ENCODE measurements around the gene SOX30.

The SOX30 gene

GRCh38 chr5:157659868-157660660, 7.8 kb upstream of the SOX30 start:
- DNase-seq (ENCODE audit: low read depth in 2 of 2), result no peak

GRCh38 chr5:157658893-157659292, 6.7 kb upstream of the SOX30 start:
- no peak for DNase-seq (ENCODE audit: low read depth in 2 of 2)

- no peak for DNase-seq (ENCODE audit: low read depth in 2 of 2)
These were observed 5.3 kb upstream of the SOX30 start for GRCh38 chr5:157657516-157657915.

GRCh38 chr5:157651623-157652376, 438 bp downstream of the SOX30 start:
- DNase-seq (ENCODE audit: low read depth in 2 of 2), result peak; percentile 68 to 78

GRCh38 chr5:157650991-157651611, 1.1 kb downstream of the SOX30 start:
- no peak for DNase-seq (ENCODE audit: low read depth in 2 of 2)

- no peak for DNase-seq (ENCODE audit: low read depth in 2 of 2)
These were observed 3.1 kb downstream of the SOX30 start for GRCh38 chr5:157649101-157649500.

- DNase-seq (ENCODE audit: low read depth in 2 of 2), result no peak
These were observed 3.8 kb downstream of the SOX30 start for GRCh38 chr5:157648275-157648990.

- no peak for DNase-seq (ENCODE audit: low read depth in 2 of 2)
These were observed 11.7 kb downstream of the SOX30 start for GRCh38 chr5:157640406-157641066.

- no peak for DNase-seq (ENCODE audit: low read depth in 2 of 2)
These were observed 21.9 kb downstream of the SOX30 start for GRCh38 chr5:157630341-157630740.

- DNase-seq (ENCODE audit: low read depth in 2 of 2), result no peak
These were observed 25.4 kb downstream of the SOX30 start for GRCh38 chr5:157626831-157627230.

GRCh38 chr5:157624144-157624543, 28.1 kb downstream of the SOX30 start:
- DNase-seq (ENCODE audit: low read depth in 2 of 2), result no peak

- no peak for DNase-seq (ENCODE audit: low read depth in 2 of 2)
These were observed 31.5 kb downstream of the SOX30 start for GRCh38 chr5:157620776-157621175.

- no peak for DNase-seq (ENCODE audit: low read depth in 2 of 2)
These were observed 34.0 kb downstream of the SOX30 start for GRCh38 chr5:157618191-157618765.

- no peak for DNase-seq (ENCODE audit: low read depth in 2 of 2)
These were observed 35.5 kb downstream of the SOX30 start for GRCh38 chr5:157616785-157617184.

- no peak for DNase-seq (ENCODE audit: low read depth in 2 of 2)
These were observed 38.6 kb downstream of the SOX30 start for GRCh38 chr5:157613385-157614245.

- no peak for DNase-seq (ENCODE audit: low read depth in 2 of 2)
These were observed 39.7 kb downstream of the SOX30 start for GRCh38 chr5:157612581-157612980.

- DNase-seq (ENCODE audit: low read depth in 2 of 2), result no peak
These were observed 40.4 kb downstream of the SOX30 start for GRCh38 chr5:157611571-157612476.

- DNase-seq (ENCODE audit: low read depth in 2 of 2), result no peak
These were observed 41.2 kb downstream of the SOX30 start for GRCh38 chr5:157610990-157611389.

- DNase-seq (ENCODE audit: low read depth in 2 of 2), result no peak
These were observed 43.2 kb downstream of the SOX30 start for GRCh38 chr5:157608972-157609565.
